COR-L47 (cell line): ENCODE data around the gene DPPA5.
"Not testable (repeated sequence)": the region's sequence is repeated elsewhere in the genome, so short reads cannot be mapped to it uniquely, and the experiment has no call there.

ENCODE experiments used
- DNase-seq: peaks from one replicate; lab custom pipeline; 2025; lab: John Stamatoyannopoulos, UW

Gene DPPA5

GRCh38 chr6:73364121-73364520, 10.0 kb upstream of the DPPA5 start:
- no peak for DNase-seq

- DNase-seq = no peak
Measured at GRCh38 chr6:73363537-73363875, 9.4 kb upstream of the DPPA5 start.

GRCh38 chr6:73362869-73363536, 8.9 kb upstream of the DPPA5 start:
- DNase-seq = no peak

DNA sequence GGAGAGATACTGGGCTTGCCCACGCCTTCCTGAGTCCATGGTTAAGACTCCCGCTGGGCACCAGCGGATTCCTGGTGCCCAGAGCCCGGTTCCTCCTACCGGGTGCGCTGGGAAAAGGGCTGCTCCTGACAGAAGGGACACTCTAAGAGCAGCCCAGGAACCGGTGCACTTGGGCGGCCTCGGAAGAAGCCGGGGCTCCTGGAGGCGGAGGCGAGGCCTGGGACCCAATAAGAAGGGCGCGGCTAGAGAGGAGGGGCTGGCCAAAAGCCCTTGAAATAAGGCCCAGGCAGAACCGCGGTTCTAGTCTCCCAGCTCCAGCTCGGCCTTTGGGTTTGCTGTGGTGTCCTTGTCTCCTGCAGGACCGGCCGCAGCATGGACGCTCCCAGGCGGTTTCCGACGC, 8.3 kb upstream of the DPPA5 start, which contains the start of gene KHDC3L:
Gene KHDC3L (plus strand): TSS at position 301 of the 400 bp plus-strand sequence. CDS start 72 bp downstream, at position 373.
- DNase-seq = no peak

DNA sequence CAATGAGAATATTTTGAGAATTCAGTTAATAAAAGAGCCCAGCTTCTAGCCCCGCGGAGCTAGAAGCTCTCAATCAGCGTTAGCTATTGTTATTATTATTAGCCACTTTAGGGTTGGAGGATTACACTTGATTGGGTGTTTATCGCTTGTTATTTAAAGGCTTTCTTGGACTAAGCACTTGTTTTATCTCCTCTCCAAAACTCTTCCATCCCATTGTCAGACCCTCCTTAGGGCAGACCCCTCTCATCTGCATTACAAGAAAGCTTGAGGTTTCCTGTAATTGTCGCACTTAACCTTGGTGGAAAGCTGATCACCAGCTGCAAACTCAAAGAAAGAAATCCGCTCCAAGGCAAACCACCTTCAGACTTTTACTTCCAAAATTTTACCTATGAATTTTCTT, 4.8 kb downstream of the DPPA5 start:
- no peak for DNase-seq

- DNase-seq = no peak
Measured at GRCh38 chr6:73348550-73349204, 5.4 kb downstream of the DPPA5 start.

DNA sequence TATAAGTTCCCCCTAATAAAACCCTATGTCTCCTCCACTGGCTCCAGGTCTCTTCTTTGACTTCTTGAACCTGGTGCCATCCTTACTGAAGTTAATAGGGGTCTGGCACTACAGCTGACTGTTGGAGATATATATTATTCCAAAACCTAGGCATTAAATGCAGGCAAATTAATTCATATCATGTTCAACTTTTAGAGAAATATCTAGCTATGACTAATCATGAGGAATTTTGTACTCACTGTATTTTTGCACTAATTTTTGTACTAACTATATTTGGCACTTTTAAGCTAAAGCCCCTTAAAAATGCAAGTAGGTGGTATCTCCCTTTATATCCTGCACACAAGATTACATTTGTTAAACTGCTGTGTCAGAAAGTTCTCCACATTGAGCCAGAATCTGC, 10.9 kb downstream of the DPPA5 start:
- no peak for DNase-seq

DNA sequence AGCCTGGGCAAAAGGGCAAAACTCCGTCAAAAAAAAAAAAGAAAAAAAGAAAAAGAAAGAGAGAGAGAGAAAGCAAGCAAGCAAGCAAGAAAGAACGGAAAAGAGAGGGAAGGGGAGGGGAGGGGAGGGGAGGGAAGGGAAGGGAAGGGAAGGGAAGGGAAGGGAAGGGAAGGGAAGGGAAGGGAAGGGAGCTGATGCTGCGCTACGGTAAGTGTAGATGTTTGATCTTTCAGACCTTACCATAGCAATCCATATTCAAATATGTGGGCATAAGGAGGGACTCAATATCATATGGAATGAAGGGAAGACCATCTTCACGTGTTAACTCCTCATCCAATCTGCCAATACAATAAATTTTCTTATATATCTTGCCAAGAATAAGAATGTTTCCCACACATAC, 11.9 kb downstream of the DPPA5 start:
- DNase-seq = no peak

DNA sequence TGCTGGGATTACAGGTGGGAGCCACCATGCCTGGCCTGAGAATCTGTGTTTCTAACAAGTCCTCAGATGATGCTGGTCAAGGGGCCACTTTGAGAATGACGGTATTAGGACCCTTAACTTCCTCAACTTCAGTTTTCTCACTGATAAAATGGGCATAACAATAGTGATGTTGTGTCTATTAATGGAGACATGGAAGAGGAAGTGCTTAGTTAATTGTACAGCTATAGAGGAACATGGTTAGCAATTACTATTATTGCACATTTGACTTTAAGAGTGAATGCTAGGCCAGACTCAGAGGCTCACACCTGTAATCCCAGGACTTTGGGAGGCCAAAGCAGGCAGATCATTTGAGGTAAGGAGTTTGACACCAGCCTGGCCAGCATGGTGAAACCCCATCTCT, 12.7 kb downstream of the DPPA5 start:
- DNase-seq = no peak

DNA sequence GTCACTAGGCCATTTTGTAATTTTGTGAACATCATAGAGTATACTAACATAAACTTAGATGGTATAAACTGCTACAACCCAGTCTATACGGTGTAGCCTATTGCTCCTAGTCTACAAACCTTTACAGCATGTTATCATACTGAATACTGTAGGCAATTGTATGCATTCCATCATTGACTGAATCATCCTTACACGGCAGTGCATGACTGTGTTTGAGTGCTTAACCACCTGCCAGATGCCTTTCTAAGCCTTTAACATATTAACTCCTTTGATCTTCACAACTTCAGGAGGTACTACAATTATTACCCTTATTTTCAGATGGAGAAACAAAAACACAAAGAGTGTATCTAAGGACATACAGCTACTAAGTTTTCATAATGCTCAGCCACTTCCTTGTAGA, 14.0 kb downstream of the DPPA5 start:
- no peak for DNase-seq

- DNase-seq = no peak
Measured at GRCh38 chr6:73339340-73339739, 14.7 kb downstream of the DPPA5 start.

GRCh38 chr6:73329201-73329600, 24.9 kb downstream of the DPPA5 start:
- DNase-seq = no peak

DNA sequence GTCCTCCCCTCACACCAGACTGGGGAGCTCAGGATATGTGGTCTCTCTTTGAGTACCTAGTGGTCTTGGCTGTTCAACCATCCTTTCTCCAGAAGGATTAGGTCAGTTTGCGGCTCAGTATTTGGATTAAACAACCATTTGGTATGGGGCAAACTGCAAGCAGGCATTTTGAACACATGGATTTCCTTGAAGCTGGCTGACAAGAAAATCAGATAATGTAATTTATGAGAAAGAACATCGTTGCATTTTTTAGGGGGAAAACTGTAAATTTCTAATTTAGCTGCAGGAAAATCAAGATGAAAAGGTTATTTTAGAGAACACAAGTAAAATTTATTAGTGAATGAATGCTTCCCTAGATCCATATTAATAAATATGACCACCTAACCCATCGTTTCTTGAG, 25.3 kb downstream of the DPPA5 start:
- DNase-seq = no peak

DNA sequence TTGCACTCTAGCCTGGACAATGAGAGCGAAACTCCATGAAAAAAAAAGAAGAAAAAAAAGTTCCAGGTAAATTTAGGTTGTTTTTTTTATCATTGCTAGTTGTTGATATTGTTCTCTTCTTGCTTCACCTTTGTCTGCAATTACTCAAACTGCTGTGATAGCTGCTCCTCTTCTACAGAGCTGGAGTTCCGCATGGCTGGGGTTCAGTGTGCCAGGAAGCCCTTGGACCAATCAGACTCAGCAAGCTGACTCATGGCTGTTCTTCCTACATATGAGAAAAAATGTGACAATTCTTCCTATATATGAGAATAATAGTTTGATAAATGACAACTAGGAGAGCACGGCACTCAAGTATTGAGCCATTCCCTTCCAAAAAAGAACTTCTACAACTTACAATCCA, 28.4 kb downstream of the DPPA5 start:
- no peak for DNase-seq

GRCh38 chr6:73323323-73323722, 30.8 kb downstream of the DPPA5 start:
- no peak for DNase-seq

GRCh38 chr6:73314577-73315492, 39.2 kb downstream of the DPPA5 start:
- DNase-seq = no peak

DNA sequence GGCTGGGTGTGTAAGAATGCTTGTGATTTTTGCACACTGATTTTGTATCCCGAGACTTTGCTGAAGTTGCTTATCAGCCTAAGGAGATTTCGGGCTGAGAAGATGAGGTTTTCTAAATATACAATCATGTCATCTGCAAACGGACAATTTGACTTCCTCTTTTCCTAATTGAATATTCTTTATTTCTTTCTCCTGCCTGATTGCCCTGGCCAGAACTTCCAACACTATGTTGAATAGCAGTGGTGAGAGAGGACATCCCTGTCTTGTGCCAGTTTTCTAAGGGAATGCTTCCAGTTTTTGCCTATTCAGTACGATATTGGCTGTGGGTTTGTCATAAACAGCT, 43.6 kb downstream of the DPPA5 start:
- DNase-seq = not testable (repeated sequence)

DNA sequence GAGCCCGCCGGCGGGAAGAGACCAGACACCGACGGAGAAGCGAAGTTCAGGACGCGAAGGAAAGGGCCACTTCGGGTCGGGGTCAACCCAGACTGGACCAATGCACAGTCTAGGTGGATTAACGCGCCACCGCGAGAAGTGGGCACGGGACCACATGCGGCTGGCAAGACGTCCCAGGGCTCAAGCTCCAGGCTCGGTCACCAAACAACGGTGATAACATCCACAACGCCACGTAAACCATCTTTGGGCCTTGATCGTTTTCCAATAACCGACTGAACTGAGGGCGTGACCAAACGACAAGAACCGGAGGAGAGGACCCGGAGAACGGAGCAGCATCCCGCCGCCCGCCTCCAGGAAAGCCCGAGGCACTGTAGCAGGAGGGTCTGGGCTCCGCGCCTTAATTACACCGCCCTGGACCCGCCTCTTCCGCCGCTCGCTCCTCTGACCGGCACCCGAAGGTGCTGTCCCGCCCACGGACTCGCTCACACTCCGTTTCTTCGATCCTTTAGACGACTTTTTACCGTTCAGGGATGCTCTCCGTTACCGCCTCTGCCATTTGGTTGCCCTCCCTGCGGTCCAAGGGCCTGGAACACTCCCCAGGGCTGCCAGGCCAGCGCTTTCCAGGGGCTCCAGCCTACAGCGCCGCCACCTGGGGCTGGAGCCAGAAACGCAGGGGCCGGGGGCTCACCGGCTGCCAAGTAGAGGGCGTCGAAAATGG, 44.1 kb downstream of the DPPA5 start:
- DNase-seq = peak; percentile 60

DNA sequence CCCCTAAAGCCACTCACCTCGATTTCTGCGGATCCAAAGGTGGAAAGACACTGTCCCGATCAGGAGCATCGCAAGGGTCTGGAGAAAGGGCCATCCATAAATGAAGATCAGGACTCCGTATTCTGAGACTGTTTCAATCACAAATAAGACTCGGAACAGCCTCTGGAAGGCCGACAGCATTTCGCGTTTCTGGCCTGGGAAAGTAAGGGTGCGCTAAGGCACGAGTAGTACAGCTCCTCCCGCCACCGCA, 44.6 kb downstream of the DPPA5 start:
- peak; percentile 41 for DNase-seq

DNA sequence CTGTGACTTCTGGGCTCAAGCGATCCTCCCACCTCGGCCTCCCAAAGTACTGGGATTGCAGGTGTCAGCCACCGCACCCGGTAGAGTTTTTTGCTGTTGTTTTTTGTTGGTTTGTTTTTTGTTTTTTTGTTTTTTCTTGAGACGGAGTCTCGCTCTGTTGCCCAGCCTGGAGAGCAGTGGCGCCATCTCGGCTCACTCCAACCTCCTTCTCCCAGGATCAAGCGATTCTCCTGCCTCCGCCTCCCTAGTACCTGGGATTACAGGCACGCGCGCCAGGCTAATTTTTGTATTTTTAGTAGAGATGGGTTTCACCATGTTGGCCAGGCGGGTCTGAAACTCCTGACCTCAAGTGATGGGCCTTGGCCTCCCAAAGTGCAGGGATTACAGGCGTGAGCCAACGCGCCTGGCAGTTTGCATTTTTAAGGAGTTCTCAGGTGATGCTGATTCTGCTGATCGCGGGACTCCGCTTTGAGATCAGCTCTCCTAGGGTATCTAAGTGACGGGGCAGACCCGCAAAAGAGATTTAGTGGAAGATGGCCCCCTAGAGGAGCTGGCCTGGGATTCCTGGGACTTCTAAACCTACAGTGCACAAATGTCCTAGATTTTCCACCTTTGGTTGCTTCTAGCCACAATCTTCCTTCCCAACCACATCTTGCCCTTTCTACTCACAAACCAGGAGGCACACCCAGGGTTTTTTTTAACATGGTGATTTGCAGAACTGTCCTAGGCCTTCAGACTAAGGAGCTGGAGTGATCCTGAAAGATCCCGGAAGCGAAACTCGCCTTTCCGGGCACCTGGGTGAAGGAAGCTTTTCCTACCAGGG, 45.2 kb downstream of the DPPA5 start:
- peak; percentile 37 for DNase-seq

GRCh38 chr6:73303773-73304172, 50.3 kb downstream of the DPPA5 start:
- not testable (repeated sequence) for DNase-seq
